Vagina (tissue), 2 donors: ENCODE data around the gene EMB. TPM values are rescaled to one million over a fixed set of nuclear protein-coding genes. Genes with fewer than 3 reads are reported as not detected.
"Not testable (repeated sequence)": the region's sequence is repeated elsewhere in the genome, so short reads cannot be mapped to it uniquely, and the experiment has no call there.

Experiments used
- DNase-seq, 2 donors: peaks; one replicate each; pipeline ENCODE4 v3.0.0-alpha.2; 2017; ENCODE audit errors: extremely low spot score in 2 of 2
- H3K27ac ChIP-seq: fragments of 200-600 bp; sonication (generic); one replicate; pipeline ENCODE4 v1.5.1; 2019
- H3K27me3 ChIP-seq: fragments of 200-600 bp; sonication (generic); one replicate; pipeline ENCODE4 v1.5.1; 2019
- H3K36me3 ChIP-seq, 2 donors: fragments of 200-600 bp; sonication (generic); one replicate each; pipeline ENCODE4 v1.5.1; 2017 to 2019
- H3K4me1 ChIP-seq: fragments of 200-600 bp; sonication (generic); one replicate; pipeline ENCODE4 v1.5.1; 2019
- H3K4me3 ChIP-seq, 2 donors: fragments of 200-600 bp; sonication (generic); 1 replicate in 1 of 2; 2 replicates in 1 of 2; pipeline ENCODE4 v1.5.1; 2016 to 2019
- H3K9me3 ChIP-seq: fragments of 200-600 bp; sonication (generic); one replicate; pipeline ENCODE4 v1.5.1; 2019
- POLR2A ChIP-seq, 2 donors: fragments of 450-650 bp; IDR thresholded peaks; one replicate each; pipeline ENCODE4 v1.6.1; 2017; ENCODE audit warnings: antibody characterized with exemption in 2 of 2, mild to moderate bottlenecking in 2 of 2, moderate library complexity in 2 of 2
- POLR2AphosphoS5 ChIP-seq, 2 donors: sonication (generic); formaldehyde crosslinking; IDR thresholded peaks; one replicate each; pipeline ENCODE4 v1.9.0; 2017; ENCODE audit warnings: antibody characterized with exemption in 2 of 2, mild to moderate bottlenecking in 2 of 2, low read depth in 1 of 2; ENCODE audit not compliant: insufficient read depth in 1 of 2
- intact Hi-C: fragments of 100-400 bp; cut with DNase I; formaldehyde crosslinking; loops from one replicate; pipeline ENCODE4 v1.15.1; 2023
- total RNA-seq: library from RNA; depleted of rRNA; stranded (reverse); fragments of >200 nt; gene quantifications from one replicate; pipeline ENCODE4 v1.2.3, GENCODE V29; 2016
- TF ChIP-seq, protein P1 (sequence below), 3 experiments: fragments of 450-650 bp in 2 of 3; fragments of 200-600 bp in 1 of 3; sonication (generic) in 1 of 3; IDR thresholded peaks; one replicate each; pipeline ENCODE4 v1.5.1; 2017 to 2019; ENCODE audit warnings: antibody characterized with exemption in 3 of 3, mild to moderate bottlenecking in 2 of 3, moderate library complexity in 2 of 3

EMB gene
- total RNA-seq, 1 donor from 2014 or later, result 10.1 TPM

DNA sequence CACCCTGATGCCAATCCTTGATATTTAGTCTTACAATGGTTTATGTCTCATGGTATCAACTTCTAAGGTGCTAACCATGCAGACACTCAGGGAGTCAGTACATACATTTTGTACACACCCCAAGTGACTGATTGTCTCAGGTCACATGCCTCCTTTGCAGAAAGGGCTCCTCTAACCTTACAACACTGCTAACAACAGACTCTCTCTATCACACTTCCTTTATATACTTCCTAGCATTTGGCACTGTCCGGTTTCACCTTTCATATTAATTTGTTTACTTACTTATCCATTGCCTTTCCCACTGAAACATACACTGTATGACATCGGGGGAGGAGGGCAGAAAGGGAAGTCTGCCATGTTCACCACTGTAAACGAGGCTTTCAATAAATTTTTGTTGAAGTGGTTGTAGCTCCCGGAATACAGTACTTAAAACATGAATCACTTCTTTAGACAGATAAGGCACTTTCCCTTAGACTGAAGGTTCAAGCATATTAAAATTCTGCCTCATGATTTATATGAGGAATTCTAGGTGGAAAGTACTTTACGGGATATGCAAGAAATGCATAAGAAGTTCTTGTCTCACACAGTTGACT, 20.6 kb downstream of the EMB start:
- no peaks in the 10 kb centered on the region for H3K27me3 ChIP-seq
- no peaks in the 10 kb centered on the region for H3K36me3 ChIP-seq
- TF ChIP-seq, protein P1, sequence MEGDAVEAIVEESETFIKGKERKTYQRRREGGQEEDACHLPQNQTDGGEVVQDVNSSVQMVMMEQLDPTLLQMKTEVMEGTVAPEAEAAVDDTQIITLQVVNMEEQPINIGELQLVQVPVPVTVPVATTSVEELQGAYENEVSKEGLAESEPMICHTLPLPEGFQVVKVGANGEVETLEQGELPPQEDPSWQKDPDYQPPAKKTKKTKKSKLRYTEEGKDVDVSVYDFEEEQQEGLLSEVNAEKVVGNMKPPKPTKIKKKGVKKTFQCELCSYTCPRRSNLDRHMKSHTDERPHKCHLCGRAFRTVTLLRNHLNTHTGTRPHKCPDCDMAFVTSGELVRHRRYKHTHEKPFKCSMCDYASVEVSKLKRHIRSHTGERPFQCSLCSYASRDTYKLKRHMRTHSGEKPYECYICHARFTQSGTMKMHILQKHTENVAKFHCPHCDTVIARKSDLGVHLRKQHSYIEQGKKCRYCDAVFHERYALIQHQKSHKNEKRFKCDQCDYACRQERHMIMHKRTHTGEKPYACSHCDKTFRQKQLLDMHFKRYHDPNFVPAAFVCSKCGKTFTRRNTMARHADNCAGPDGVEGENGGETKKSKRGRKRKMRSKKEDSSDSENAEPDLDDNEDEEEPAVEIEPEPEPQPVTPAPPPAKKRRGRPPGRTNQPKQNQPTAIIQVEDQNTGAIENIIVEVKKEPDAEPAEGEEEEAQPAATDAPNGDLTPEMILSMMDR (IDR thresholded peaks at IDR 0.05), result no peak
- TF ChIP-seq POLR2A (IDR thresholded peaks at IDR 0.05) (no peak), POLR2AphosphoS5 (IDR thresholded peaks at IDR 0.05; ENCODE audit: insufficient read depth in 1 of 2, low read depth in 1 of 2) (no peak)
- no peak overlapping the region for H3K4me3 ChIP-seq
- no peak for DNase-seq
- no peak overlapping the region for H3K27ac ChIP-seq
- H3K4me1 ChIP-seq, result no peaks in the 10 kb centered on the region
- H3K9me3 ChIP-seq, result no peaks in the 10 kb centered on the region
- intact Hi-C loops, result no loop called here

DNA sequence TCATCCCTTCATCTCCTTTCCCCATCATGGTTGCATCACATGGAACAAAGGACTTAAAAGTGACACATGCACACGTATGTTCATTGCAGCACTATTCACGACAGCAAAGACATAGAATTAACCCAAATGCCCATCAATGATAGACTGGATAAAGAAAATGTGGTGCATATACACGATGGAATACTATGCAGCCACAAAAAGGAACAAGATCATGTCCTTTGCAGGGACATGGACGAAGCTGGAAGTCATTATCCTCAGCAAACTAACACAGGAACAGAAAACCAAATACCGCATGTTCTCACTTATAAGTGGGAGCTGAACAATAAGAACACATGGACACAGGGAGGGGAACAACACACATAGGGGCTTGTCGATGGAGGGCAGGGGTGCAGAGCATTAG, 21.4 kb downstream of the EMB start:
- intact Hi-C loops, H3K9me3 ChIP-seq, H3K36me3 ChIP-seq, H3K27me3 ChIP-seq, H3K4me3 ChIP-seq, H3K4me1 ChIP-seq, DNase-seq, H3K27ac ChIP-seq: not testable (repeated sequence)

DNA sequence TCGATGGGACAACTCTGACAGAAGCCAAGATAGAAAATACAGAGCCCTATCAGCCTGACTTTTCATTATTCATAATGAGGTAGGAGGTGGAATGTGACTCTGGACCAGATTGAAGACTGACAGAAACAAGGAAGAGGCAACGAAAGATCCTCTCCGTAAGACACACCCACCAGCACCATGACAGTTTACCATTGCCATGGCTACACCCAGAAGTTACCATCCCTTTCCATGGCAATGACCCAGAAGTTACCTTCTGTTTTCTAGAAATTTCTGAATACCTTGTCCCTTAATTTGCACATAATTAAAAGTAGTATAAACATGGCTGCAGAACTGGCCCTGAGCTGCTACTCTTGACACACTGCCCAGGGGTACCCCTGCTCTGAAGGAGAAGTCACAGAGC, 24.5 kb downstream of the EMB start:
- H3K36me3 ChIP-seq, H3K4me1 ChIP-seq, H3K27me3 ChIP-seq, H3K27ac ChIP-seq, H3K4me3 ChIP-seq, H3K9me3 ChIP-seq, DNase-seq, intact Hi-C loops: not testable (repeated sequence)

DNA sequence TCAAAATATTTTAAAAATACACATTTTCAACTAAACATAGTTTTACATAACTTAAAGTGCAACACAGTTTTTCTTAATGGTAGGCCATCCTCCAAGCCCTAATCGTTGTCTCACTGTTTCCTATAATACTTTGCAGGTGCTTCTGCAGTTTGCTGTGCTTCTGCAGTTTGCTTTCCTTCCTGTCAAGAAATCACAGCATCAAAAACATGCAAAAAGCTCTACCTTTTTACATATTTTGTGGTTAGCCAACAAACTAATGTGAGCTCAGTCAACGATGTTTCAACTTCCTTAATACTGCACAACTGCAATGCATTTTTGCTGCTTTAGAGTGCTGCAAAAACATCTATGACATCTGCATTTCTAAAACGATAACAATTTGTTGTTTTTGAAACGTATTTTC, 25.2 kb downstream of the EMB start:
- DNase-seq, result no peak
- Histone ChIP-seq H3K9me3 (no peaks in the 10 kb centered on the region), H3K4me1 (no peaks in the 10 kb centered on the region), H3K27ac (no peak overlapping the region), H3K36me3 (no peaks in the 10 kb centered on the region), H3K27me3 (no peaks in the 10 kb centered on the region), H3K4me3 (no peak overlapping the region)
- no peak for TF ChIP-seq POLR2A (IDR thresholded peaks at IDR 0.05)
- TF ChIP-seq, protein P1 (IDR thresholded peaks at IDR 0.05), result no peak
- no peak for TF ChIP-seq POLR2AphosphoS5 (IDR thresholded peaks at IDR 0.05; ENCODE audit: insufficient read depth in 1 of 2, low read depth in 1 of 2)
- intact Hi-C loops, result no loop called here

DNA sequence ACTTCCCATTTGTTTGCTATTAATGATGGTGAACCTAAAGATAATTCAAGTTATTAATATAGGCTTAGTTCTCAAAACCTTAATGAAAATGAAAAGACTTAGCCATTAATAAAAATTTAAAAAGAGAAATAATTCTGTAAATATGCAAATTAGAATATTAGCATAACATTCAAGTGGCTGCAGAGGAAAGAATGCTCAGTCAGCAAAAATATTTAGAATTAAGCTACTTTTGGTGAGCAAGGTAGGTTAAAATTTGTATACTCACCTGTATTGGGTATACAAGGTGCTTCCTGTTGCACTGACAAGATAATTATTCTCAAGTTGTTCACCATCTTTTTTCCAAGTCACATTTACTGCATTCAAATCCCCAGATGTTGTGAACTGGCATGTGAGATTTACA, 30.2 kb downstream of the EMB start:
- H3K36me3 ChIP-seq, H3K4me1 ChIP-seq, intact Hi-C loops, H3K27me3 ChIP-seq, H3K4me3 ChIP-seq, H3K27ac ChIP-seq, DNase-seq, H3K9me3 ChIP-seq: not testable (repeated sequence)

DNA sequence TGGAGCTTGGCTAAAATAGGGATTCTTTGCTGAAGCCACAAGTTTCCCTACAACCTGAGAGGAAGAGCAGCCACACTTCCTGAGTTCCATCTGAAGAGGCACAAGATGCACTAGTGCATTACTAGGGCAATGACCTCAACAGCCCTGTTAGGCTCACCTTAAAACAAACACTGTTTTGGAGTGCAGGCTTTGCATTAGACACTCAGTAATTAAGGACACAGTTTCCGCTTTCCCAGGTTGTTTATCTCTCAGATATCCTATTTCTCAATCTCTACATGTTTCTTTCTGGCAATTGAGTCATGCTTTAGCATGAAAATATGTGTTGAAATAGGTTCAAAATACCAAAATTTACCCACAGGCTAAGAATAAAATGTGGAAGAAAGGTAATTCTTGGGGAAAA, 34.2 kb downstream of the EMB start:
- intact Hi-C loops, result no loop called here
- no peak overlapping the region for H3K27ac ChIP-seq
- no peaks in the 10 kb centered on the region for H3K36me3 ChIP-seq
- no peaks in the 10 kb centered on the region for H3K27me3 ChIP-seq
- no peak overlapping the region for H3K4me3 ChIP-seq
- H3K4me1 ChIP-seq, result no peaks in the 10 kb centered on the region
- no peak for TF ChIP-seq POLR2AphosphoS5 (IDR thresholded peaks at IDR 0.05; ENCODE audit: insufficient read depth in 1 of 2, low read depth in 1 of 2)
- TF ChIP-seq POLR2A (IDR thresholded peaks at IDR 0.05), result no peak
- TF ChIP-seq, protein P1 (IDR thresholded peaks at IDR 0.05), result no peak
- no peak for DNase-seq
- no peaks in the 10 kb centered on the region for H3K9me3 ChIP-seq

DNA sequence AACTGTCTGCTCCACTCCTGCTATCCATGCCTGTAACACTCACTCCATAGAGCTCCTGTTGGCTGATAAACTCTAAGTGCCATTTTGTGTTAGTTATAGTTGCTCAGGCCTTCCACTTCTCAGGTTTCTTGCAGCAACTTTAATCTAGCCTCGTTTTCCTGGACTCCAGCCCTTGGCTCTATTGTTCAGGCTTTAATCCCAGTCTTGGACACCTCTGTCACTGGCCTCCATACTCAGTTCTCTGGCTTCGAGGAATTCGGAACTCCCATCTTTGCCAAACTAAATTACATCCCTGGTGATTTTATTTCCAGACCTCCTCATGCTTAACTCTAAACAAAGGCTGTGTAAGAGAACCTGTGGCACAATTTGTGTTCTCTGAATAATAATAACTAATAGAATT, 39.8 kb downstream of the EMB start:
- Histone ChIP-seq H3K27me3 (no peaks in the 10 kb centered on the region), H3K36me3 (no peaks in the 10 kb centered on the region), H3K4me3 (no peak overlapping the region), H3K4me1 (no peaks in the 10 kb centered on the region), H3K9me3 (no peaks in the 10 kb centered on the region), H3K27ac (no peak overlapping the region)
- no peak for TF ChIP-seq POLR2AphosphoS5 (IDR thresholded peaks at IDR 0.05; ENCODE audit: insufficient read depth in 1 of 2, low read depth in 1 of 2)
- no peak for TF ChIP-seq POLR2A (IDR thresholded peaks at IDR 0.05)
- TF ChIP-seq, protein P1 (IDR thresholded peaks at IDR 0.05), result no peak
- DNase-seq, result no peak
- intact Hi-C loops, result no loop called here

DNA sequence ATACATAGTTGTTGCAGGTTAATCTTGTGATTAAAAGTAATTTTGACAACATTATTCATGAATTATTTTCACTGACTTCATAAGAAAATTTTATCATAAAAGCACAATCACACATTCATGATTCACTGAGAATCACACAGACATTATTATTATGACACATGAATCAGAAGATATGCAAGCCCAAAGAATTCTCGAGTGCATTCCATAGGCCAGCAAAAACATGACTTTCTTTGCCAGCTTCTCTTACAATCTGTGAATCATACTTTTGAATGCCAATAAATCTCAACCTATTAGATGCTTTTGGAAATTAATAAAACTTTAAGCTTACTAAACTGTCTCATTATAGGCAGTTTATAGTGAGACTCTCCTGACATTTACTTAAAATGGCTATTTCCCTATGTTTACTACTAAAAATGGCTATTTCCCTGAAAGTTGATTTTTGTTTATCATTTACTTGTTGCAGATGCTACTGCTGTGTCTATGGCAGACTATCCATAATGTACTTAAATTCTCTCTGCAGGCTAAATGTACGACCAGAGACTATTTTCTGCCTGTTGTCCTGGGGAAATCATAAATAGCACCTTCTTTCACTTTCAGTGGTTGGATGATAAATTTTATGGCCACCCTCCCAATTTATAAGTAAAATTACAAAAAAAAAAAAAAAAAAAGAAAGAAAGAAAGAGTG, 47.0 kb downstream of the EMB start:
- H3K9me3 ChIP-seq, DNase-seq, intact Hi-C loops: not testable (repeated sequence)

DNA sequence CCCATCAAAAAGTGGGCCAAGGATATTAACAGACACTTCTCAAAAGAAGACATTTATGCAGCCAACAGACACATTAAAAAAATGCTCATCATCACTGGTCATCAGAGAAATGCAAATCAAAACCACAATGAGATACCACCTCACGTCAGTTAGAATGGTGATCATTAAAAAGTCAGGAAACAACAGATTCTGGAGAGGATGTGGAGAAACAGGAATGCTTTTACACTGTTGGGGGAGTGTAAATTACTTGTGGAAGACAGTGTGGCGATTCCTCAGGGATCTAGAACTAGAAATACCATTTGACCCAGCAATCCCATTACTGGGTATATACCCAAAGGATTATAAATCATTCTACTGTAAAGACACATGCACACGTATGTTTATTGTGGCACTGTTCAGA, 48.8 kb downstream of the EMB start:
- H3K9me3 ChIP-seq, H3K27ac ChIP-seq, DNase-seq, intact Hi-C loops, H3K27me3 ChIP-seq, H3K36me3 ChIP-seq, H3K4me3 ChIP-seq, H3K4me1 ChIP-seq: not testable (repeated sequence)

More for the DNA sequence above, 47.0 kb downstream of the EMB start:
- H3K4me3 ChIP-seq, H3K27me3 ChIP-seq, H3K4me1 ChIP-seq, H3K36me3 ChIP-seq, H3K27ac ChIP-seq: not testable (repeated sequence)
